ENCODE measurements around the gene ZSCAN2.

DNA sequence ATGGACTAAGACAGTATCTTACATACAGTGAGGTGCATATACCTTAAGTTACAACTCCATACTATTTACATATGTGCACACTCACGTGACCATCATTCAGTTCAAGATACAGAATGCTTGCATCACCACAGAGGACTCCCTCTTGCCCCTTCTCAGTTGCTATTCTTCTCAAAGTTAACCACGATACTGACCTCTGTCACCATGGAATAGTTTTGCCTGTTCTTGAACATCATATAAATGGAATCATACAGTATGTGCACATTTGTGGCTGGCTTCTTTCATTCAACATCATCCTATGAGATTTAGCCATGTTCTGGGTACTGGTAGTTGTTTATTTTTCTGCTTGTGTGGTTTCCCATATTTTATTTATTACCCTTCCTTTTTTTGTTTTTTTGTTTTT lies 10.4 kb upstream of the ZSCAN2 start:
- TF ChIP-seq MAZ (IDR thresholded peaks at IDR 0.05; ENCODE audit: borderline replicate concordance, low read depth, low read length) (no peak), NFE2L2 (IDR thresholded peaks at IDR 0.05; ENCODE audit: low read depth, low read length) (no peak), CTCF (conservative IDR thresholded peaks at IDR 0.05; ENCODE audit: low read depth, low read length) (no peak), MXI1 (IDR thresholded peaks at IDR 0.05; ENCODE audit: borderline replicate concordance, low read depth, low read length) (no peak)

All from IMR-90 (cell line).